Omental fat pad (tissue), 4 donors: ENCODE results near the gene SCFD2. TPM values are rescaled to one million over a fixed set of nuclear protein-coding genes. Genes with fewer than 3 reads are reported as not detected.

Experiments used
- ATAC-seq: fragments of 150-250 bp; one replicate; pipeline ENCODE4 v1.9.1; 2016; ENCODE audit warnings: mild to moderate bottlenecking, moderate library complexity; ENCODE audit not compliant: low FRiP score
- DNase-seq: peaks from one replicate; pipeline ENCODE4 v3.0.0-alpha.2; 2019; ENCODE audit warnings: low spot score
- total RNA-seq, 4 donors: library from RNA; depleted of rRNA; stranded (reverse); fragments of >200 nt; gene quantifications; one replicate each; pipeline ENCODE4 v1.1.0, GENCODE V29; 2016
- TF ChIP-seq, protein P1 (sequence below), 3 donors: fragments of 450-650 bp; IDR thresholded peaks; one replicate each; pipeline ENCODE4 v1.5.1; 2016 to 2017; ENCODE audit warnings: antibody characterized with exemption in 3 of 3, mild to moderate bottlenecking in 3 of 3, moderate library complexity in 2 of 3

Gene SCFD2
- total RNA-seq, 4 donors from 2014 or later, result 26.4 to 65.6 (median 28.4) TPM

DNA sequence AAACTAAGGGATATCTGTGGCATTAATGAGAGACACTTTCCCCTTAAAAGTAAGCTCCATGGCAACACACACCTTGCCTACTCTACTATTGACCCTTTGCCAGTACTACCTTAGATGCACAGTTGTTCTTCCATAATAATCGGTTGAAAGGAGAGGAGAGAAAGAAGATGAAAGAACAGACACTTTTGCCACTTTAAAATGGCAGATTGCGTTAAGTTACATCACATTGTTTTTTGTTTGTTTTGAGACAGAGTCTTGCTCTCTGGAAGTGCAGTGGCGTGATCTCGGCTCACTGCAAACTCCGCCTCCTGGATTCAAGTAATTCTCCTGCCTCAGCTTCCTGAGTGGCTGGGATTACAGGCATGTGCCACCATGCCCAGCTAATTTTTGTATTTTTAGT lies 239.8 kb downstream of the SCFD2 start:
- TF ChIP-seq, protein P1, sequence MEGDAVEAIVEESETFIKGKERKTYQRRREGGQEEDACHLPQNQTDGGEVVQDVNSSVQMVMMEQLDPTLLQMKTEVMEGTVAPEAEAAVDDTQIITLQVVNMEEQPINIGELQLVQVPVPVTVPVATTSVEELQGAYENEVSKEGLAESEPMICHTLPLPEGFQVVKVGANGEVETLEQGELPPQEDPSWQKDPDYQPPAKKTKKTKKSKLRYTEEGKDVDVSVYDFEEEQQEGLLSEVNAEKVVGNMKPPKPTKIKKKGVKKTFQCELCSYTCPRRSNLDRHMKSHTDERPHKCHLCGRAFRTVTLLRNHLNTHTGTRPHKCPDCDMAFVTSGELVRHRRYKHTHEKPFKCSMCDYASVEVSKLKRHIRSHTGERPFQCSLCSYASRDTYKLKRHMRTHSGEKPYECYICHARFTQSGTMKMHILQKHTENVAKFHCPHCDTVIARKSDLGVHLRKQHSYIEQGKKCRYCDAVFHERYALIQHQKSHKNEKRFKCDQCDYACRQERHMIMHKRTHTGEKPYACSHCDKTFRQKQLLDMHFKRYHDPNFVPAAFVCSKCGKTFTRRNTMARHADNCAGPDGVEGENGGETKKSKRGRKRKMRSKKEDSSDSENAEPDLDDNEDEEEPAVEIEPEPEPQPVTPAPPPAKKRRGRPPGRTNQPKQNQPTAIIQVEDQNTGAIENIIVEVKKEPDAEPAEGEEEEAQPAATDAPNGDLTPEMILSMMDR (IDR thresholded peaks at IDR 0.05), result no peak
- no peak for ATAC-seq
- DNase-seq, result no peak

DNA sequence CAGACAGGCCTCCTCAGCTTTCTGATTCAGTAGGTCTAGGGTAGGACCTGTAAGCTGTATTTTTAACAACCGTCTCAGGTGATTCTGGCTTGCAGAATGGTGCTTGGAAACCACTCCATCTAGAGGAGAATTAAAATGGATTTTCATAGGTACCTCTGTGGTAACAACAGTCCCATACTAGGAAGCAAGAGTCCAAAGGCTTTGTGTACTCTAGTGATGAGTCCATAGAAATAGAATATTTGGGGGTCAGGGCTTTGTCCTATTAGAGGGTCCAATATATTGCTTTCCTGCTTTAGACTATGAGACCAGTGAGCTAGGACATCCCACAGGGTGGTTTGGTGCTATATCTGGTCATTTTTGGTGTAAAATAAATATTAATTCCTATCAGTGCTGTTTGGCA lies 242.0 kb downstream of the SCFD2 start:
- TF ChIP-seq, protein P1 (IDR thresholded peaks at IDR 0.05), result no peak
- ATAC-seq, result no peak
- no peak for DNase-seq

GRCh38 chr4:53123171-53123570 lies 242.7 kb downstream of the SCFD2 start:
- DNase-seq, result no peak
- no peak for ATAC-seq
- TF ChIP-seq, protein P1 (IDR thresholded peaks at IDR 0.05), result no peak

DNA sequence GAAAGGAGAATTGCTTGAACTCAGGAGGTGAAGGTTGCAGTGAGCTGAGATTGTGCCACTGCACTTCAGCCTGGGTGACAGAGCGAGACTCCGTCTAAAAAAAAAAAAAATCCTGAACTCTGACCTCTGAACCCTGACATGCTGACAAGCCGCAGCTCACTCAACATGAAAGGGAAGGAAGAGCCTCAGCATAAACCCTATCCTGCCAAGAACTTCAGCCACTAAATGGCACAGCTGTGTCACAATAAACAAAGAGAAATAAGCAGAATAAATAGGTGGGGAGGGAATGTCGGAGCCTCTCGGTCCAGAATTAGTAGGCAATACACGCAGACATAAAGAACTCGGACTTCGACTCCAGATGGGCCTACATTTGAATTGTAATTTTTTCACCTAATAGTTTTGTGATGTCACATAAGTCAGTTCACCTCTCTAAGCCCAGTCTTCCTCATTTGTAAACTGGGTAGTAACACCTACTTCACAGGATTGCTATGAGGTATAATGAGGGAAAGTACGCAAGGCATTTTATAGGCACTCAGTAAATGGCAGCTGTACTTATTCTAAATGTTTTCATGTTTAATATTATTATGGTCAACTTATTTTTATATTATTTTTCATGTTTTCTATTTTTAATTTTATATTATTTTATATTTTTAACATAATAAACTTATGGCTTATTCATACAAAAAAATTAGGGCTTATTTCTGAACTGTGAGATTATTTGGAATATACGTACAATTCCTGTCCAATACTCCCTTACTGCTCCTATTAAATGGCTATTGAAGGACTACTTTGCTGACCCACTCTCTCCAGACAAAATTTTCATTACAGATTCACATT lies 243.4 kb downstream of the SCFD2 start:
- DNase-seq (no peak), ATAC-seq (no peak)

DNA sequence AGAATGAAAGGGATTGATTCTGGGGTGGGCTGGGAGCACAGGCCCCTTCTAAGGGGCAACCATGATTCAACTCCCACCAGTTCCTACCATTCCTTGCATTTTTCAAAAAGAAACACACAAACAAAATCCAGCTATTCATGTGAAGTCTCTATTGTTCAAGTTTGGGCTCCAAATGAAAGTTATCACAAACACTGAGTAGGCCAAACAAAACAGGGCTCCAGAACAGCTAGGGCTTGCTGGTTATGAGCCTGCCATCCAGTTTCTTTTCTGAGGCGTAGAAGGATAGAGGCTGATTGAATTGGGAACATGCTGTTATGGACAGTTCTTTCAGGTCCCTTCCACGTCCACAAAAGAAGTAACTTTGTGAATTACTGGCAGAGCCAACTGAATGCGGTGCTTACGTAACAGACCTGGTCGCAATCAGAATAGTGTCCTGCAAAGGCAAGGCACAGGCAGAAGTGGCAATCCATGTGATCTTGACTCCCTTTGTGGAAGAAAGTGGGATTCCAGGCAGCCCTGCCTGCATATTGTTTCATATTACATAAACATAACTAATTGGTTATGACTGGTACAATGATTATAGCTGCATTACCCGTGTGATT lies 244.5 kb downstream of the SCFD2 start:
- no peak for ATAC-seq
- TF ChIP-seq, protein P1 (IDR thresholded peaks at IDR 0.05), result no peak
- DNase-seq, result no peak

More for the DNA sequence above, 243.4 kb downstream of the SCFD2 start:
- TF ChIP-seq, protein P1 (IDR thresholded peaks at IDR 0.05), result no peak

- DNase-seq (no peak), ATAC-seq (no peak)
- TF ChIP-seq, protein P1 (IDR thresholded peaks at IDR 0.05), result no peak
Observed at GRCh38 chr4:53120778-53121177, 245.1 kb downstream of the SCFD2 start.

DNA sequence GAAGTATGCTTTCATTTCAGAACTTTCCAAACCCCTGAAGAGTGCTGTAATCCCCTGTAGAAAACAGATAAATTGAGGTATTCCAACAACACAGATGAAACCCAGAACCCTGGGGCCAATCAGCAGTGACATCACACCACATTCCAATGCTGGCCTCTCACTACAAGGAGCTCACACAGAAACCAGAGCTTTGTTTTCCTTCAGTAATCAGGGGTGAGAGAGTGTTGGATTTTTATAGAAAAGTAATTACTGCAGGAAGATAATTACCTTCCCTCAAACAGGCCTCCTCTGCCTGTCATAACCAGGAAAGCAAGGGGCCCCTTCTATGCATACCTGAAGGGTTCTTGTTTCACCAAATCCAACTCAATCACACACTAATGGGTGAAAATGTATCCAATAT lies 246.2 kb downstream of the SCFD2 start:
- no peak for DNase-seq
- ATAC-seq, result no peak
- TF ChIP-seq, protein P1 (IDR thresholded peaks at IDR 0.05), result no peak
